HG02840 (cell line): ENCODE results near the gene GOLGA6L7.
"Not testable (repeated sequence)": the region's sequence is repeated elsewhere in the genome, so short reads cannot be mapped to it uniquely, and the experiment has no call there.

ENCODE experiments used
- ATAC-seq: cut with Tn5 transposase; IDR thresholded peaks from one replicate; pipeline ENCODE4 v1.9.1; 2021; ENCODE audit warnings: mild to moderate bottlenecking, moderate library complexity, moderate number of reproducible peaks; ENCODE audit not compliant: unreplicated experiment, low FRiP score

The GOLGA6L7 gene

GRCh38 chr15:28885128-28885629, 36.7 kb upstream of the GOLGA6L7 start:
- no peak for ATAC-seq

- no peak for ATAC-seq
These were observed 35.9 kb upstream of the GOLGA6L7 start for GRCh38 chr15:28884151-28884940.

DNA sequence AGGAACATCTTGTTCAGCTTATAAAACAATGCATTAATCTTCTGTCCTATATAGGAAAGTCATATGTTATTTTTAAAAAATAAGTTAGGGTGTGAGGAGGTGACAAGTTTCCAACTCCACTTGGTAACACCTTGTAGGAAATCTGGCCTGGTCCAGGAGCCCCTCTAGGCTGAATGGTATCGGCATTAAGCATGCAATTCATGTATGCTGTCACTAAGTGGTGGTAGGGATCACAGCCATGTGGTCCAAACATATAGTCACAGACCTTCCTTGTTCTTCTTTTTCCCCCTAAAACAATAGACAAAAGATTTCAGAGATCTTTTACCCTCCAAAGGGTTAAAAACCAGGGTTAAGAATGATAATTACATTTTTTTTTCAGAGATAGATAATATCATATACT, 33.2 kb upstream of the GOLGA6L7 start:
- no peak for ATAC-seq

GRCh38 chr15:28881170-28881569, 32.7 kb upstream of the GOLGA6L7 start:
- ATAC-seq: no peak

DNA sequence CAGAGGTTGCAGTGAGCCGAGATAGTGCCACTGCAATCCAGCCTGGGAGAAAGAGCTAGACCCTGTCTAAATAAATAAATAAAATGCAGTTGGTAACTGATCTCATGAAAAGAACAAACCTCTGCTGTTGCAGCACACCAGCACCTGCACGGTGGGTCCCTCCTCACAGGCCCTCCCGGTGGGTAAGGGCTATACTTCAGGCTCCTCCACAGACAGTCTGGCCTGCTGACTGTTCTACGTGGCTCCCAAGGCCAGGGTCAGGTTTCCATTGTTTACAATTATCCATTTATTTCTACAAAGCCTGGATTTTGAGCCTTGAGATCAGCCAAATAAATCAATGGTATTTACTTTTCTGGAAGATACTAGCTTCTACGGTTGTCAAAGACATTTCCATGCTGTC, 32.2 kb upstream of the GOLGA6L7 start:
- no peak for ATAC-seq

DNA sequence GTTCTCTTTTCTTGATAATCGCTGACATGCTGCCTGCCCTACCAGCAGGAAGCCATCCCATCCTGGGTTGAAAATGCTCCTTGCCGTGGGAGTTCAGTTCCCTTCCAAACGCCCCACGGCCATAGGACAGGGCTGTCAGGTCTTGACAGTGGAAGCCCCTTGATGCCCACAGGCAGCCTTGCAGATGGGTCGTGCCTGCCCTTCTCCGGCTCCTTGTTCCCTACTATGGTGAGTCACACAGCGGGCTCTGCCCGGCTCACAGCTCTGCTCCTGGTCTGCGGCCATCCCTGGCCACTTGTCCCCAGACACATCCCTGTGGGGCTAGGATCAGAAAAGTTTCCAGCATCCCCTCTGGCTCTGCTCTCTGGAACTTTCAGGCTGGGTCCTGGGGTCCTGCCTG, 31.1 kb upstream of the GOLGA6L7 start:
- no peak for ATAC-seq

- ATAC-seq: no peak
These were observed 29.8 kb upstream of the GOLGA6L7 start for GRCh38 chr15:28878209-28878608.

- no peak for ATAC-seq
These were observed 28.4 kb upstream of the GOLGA6L7 start for GRCh38 chr15:28876845-28877185.

DNA sequence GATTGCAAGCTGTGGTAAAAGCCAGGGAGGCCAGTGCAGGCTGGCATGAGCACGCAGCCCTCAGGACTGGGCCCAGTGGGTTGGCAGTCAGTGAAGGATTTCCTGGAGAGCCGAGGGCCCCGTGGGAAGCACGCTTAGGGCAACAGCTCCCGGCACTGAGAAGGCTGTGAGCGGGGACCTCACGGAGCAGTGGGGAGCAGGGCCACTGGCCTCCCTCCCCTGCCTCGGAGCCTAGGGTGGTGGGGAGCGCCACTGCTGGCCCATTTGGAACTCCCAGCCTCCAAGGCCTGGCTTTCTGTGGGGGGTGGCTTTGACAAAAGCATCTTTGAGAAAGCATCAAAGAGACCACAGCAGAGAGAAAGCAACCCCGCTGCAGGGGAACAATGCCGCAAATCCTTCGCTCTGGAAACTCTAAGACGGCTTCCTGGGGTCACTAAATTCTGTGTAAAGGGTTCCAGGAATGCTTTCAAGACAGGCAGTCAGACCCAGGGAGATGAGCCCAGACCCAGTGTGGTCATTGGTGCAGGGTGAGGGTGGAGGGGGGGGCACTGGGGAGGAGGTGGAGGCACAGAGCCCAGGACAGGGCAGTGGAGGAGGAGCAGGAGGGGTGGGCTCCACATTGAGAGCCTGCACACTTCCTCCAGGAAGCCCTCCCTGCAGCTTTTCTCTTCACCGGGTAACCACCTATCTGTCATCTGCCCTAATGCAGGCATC, 27.8 kb upstream of the GOLGA6L7 start:
- no peak for ATAC-seq

DNA sequence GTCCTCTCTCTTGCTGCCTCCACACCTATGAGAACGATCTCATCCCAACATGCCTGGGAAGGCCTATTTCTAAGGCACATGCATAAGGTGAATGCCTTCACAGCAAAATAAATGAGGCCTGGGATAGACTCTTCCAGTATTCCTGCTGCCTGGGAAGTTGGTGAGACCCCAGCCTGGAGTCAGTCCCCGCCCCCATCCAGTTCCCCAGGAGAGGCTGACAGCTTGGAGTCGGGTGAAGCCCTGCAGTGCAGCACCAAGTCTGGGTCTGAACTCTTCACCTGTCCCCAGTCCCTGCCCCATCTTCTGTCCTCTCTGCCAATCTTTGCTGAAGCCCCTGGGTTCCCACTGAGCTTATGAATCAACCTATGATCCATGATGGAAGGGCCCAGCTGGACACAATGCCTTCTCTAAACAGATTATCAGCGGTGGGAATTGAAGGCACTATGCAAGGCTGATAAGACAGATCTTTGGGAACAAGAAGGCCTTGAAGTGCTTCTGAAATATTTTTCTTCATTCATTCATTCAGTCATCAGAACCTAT, 27.1 kb upstream of the GOLGA6L7 start:
- no peak for ATAC-seq

DNA sequence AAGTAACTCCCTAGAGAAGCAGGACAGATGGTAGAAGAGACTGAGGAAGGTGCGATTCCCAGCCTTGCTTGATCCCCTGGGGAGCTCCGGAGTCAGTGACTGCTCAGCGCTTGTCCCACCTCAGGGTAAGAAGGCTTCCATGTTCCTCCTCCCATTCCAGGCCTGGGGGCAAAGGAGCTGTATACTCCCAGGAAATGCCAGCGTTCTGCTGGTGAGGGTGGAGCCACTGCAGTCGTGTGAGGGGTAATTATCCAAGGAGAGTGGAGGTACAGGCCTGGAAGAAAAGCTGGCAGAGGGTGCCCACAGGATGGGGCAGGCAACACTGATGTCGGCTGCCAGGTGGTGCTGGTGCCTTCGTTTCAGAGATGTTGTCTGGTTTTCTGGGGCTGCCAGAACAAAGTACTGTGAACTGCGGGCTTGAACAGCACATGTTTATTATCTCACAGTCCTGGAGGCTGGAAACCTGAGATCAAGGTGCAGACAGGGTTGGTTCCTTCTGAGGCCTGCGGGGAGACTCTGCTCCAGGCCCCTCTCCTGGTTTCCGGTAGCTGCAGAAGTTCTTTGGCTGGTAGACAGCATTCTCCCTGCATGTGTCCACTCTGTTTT, 25.2 kb upstream of the GOLGA6L7 start:
- no peak for ATAC-seq

DNA sequence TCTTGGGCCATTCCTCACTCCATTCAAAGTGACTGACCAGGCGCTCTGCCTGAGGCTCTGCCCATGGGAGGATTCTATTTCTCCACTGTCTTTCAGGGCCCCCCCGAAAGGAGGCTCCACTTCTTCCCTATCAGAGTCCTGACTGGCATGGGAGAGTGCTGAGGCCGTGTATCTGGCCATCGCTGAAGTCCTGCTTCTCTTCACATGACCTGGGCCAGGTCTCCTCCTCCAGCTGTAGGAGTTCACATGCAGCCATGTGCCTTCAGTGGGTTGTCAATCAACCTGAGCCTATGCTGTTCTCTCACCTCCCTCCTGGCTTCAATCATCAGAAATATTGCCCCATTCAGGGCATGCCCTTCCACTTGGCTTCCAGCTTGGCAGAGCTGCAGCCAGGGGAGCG, 24.6 kb upstream of the GOLGA6L7 start:
- no peak for ATAC-seq

GRCh38 chr15:28871168-28871567, 22.7 kb upstream of the GOLGA6L7 start:
- ATAC-seq: no peak

GRCh38 chr15:28868744-28869345, 20.4 kb upstream of the GOLGA6L7 start:
- ATAC-seq: no peak

DNA sequence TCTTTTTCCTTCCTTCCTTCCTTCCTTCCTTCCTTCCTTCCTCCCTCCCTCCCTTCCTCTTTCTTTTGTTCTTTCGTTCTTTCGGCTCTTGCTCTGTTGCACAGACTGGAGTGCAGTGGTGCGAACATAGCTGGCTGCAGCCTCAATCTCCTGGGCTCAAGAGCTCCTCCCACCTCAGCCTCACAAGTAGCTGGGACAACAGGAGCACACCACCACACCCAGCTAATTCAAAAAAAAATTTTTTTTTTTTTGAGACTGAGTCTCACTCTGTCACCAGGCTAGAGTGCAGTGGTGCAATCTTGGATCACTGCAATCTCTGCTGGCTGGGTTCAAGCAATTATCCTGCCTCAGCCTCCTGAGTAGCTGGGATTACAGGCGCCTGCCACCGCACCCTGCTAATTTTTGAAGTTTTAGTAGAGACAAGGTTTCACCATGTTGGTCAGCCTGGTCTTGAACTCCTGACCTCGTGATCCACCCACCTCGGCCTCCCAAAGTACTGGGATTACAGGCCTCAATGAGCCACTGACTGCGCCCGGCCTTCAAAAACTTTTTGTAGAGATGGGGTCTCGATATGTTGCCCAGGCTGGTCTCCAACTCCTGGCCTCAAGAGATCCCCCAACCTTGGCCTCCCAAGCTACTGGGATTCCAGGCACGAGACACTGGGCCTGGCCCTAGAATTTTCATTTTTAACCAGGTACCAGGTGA, 13.3 kb upstream of the GOLGA6L7 start:
- not testable (repeated sequence) for ATAC-seq

DNA sequence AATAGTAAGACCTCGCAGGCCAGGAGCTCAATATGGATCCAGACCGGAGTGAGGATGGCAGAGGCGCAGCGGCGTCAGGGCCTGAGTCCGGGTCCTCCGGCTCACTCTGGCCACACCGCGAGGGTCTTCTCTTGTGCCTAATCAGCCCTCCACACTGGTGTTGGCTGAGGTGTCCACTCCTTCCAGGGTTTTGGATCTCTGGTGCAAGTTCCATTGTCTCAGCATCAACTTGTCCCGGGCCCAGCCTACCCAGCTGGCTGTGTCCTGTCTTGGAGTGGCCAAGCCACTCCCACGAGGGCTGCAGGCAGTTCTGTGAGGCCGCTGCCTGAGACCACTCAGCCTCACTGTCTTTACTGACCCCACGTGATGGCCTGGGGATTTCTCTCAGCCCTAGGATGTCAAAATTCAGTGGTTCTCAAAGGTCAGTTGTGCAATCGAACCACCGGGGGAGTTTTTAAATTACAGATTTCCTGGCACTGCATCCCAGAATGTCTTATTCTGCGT, 12.6 kb upstream of the GOLGA6L7 start:
- ATAC-seq: no peak

DNA sequence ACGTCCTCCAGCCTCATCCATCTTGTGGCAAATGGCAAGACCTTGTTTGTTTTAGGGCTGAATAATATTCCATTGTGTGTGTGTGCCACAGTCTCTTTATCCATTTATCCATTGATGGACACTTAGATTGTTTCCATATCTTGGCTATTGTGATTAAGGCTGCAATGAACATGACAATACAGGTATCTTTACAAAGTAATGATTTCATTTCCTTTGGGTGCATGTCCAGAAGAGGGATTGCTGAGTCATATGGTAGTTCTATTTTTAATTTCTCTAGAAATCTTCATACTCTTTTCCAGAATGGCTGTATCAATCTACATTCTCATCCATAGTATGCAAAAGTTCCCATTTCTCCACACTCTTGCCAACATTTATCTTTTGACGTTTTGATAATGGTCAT, 6.1 kb upstream of the GOLGA6L7 start:
- ATAC-seq: not testable (repeated sequence)

DNA sequence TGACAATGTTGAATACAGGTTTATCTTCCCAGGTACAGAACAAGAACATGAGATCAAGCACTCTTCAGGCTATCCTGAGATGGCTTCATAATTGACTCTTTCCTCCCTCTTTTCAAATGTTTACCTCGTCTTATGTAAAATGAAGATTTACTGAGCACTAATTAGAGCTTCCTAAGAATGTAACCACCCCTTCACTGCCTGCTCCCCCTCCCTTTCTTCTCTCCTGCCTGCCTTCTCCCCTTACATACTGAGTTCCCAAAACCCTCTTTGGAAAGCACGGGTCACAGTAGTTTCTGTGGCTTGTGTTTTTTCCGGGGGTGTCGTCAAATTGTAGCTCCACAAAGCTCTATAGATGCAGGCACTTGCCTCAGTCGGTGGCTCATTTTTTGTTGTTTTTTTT, 5.2 kb upstream of the GOLGA6L7 start:
- ATAC-seq: not testable (repeated sequence)

- not testable (repeated sequence) for ATAC-seq
These were observed 1.3 kb upstream of the GOLGA6L7 start for GRCh38 chr15:28849766-28850165.

DNA sequence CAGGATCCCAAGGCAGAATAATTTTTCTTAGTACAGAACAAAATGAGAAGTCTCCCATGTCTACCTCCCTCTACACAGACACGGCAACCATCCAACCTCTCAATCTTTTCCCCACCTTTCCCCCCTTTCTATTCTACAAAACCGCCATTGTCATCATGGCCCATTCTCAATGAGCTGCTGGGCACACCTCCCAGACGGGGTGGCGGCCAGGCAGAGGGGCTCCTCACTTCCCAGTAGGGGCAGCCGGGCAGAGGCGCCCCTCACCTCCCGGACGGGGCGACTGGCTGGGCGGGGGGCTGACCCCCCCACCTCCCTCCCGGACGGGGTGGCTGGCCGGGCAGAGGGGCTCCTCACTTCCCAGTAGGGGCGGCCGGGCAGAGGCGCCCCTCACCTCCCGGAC, 827 bp upstream of the GOLGA6L7 start:
- ATAC-seq: not testable (repeated sequence)
